Epidermal melanocyte (primary cell): Measurements from ENCODE around the gene MRPL14.
A peak's percentile ranks its signal among the peaks of the same experiment; 100 is the strongest.

Experiments
- DNase-seq: peaks from one replicate; pipeline ENCODE4 v3.0.0; 2011; ENCODE audit warnings: low spot score; ENCODE audit not compliant: insufficient read length

MRPL14 gene

GRCh38 chr6:44126320-44127149 is 717 bp downstream of the MRPL14 start:
- DNase-seq: peak; percentile 52

GRCh38 chr6:44123544-44123943 is 3.7 kb downstream of the MRPL14 start:
- no peak for DNase-seq

GRCh38 chr6:44122801-44123200 is 4.5 kb downstream of the MRPL14 start:
- DNase-seq: no peak

- DNase-seq: no peak
Measured at GRCh38 chr6:44120692-44121443, 6.4 kb downstream of the MRPL14 start.

- DNase-seq: no peak
Measured at GRCh38 chr6:44119704-44120262, 7.5 kb downstream of the MRPL14 start.

GRCh38 chr6:44117397-44118128 is 9.7 kb downstream of the MRPL14 start:
- no peak for DNase-seq

- DNase-seq: peak; percentile 29
Measured at GRCh38 chr6:44116641-44117382, 10.4 kb downstream of the MRPL14 start.

GRCh38 chr6:44115866-44116265 is 11.4 kb downstream of the MRPL14 start:
- no peak for DNase-seq

- no peak for DNase-seq
Measured at GRCh38 chr6:44113414-44113813, 13.8 kb downstream of the MRPL14 start.

GRCh38 chr6:44111434-44112417 is 15.5 kb downstream of the MRPL14 start:
- no peak for DNase-seq

- DNase-seq: no peak
Measured at GRCh38 chr6:44110966-44111365, 16.3 kb downstream of the MRPL14 start.

GRCh38 chr6:44110005-44110676 is 17.1 kb downstream of the MRPL14 start:
- DNase-seq: no peak

- DNase-seq: no peak
Measured at GRCh38 chr6:44109212-44109611, 18.0 kb downstream of the MRPL14 start.

GRCh38 chr6:44108471-44108870 is 18.8 kb downstream of the MRPL14 start:
- DNase-seq: no peak

- DNase-seq: no peak
Measured at GRCh38 chr6:44107017-44107416, 20.2 kb downstream of the MRPL14 start.

GRCh38 chr6:44105993-44106740 is 21.1 kb downstream of the MRPL14 start:
- DNase-seq: no peak

GRCh38 chr6:44105146-44105545 is 22.1 kb downstream of the MRPL14 start:
- no peak for DNase-seq

- no peak for DNase-seq
Measured at GRCh38 chr6:44104481-44105021, 22.7 kb downstream of the MRPL14 start.
